ENCODE data around the gene SNTB2. TPM values are rescaled to one million over a fixed set of nuclear protein-coding genes. Genes with fewer than 3 reads are reported as not detected.

The SNTB2 gene
- total RNA-seq, 1 donor from 2014 or later: 22.9 TPM

DNA sequence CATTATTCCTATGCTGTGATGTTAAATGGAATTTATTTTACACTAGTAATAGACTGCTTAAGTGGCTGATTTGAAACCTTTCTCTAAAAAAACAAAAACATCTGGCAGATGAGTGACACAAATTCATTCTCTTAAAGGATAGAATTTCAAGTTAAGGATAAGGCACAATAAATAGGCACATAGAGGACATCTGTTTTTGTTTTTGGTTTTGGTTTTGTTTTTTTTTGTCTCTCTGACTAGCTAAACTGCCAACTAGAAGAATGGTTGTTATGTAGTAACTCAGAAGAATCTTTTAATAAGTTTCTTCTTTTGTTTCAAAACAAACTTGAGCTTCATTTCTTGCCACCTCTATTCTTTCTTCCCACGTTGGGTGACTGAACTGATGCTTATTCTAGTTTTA, 119.1 kb downstream of the SNTB2 start:
- H3K27me3 Mint-ChIP-seq (ENCODE audit: insufficient read depth, low read depth): peaks cover 3% of the 10 kb centered on the region
- no peak overlapping the region for H3K4me2 ChIP-seq
- peaks cover 9% of the 10 kb centered on the region for H3K4me1 Mint-ChIP-seq
- no peak overlapping the region for H3K4me3 ChIP-seq
- TF ChIP-seq, protein P1, sequence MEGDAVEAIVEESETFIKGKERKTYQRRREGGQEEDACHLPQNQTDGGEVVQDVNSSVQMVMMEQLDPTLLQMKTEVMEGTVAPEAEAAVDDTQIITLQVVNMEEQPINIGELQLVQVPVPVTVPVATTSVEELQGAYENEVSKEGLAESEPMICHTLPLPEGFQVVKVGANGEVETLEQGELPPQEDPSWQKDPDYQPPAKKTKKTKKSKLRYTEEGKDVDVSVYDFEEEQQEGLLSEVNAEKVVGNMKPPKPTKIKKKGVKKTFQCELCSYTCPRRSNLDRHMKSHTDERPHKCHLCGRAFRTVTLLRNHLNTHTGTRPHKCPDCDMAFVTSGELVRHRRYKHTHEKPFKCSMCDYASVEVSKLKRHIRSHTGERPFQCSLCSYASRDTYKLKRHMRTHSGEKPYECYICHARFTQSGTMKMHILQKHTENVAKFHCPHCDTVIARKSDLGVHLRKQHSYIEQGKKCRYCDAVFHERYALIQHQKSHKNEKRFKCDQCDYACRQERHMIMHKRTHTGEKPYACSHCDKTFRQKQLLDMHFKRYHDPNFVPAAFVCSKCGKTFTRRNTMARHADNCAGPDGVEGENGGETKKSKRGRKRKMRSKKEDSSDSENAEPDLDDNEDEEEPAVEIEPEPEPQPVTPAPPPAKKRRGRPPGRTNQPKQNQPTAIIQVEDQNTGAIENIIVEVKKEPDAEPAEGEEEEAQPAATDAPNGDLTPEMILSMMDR (IDR thresholded peaks at IDR 0.05): no peak
- no peak for TF ChIP-seq EZH2phosphoT487 (IDR thresholded peaks at IDR 0.05)
- TF ChIP-seq EZH2 (IDR thresholded peaks at IDR 0.05): no peak
- no peaks in the 10 kb centered on the region for H4K20me1 ChIP-seq (ENCODE audit: low read depth)
- peaks cover 26% of the 10 kb centered on the region for H3F3A ChIP-seq (ENCODE audit: low read depth)
- H3K27ac ChIP-seq: no peak overlapping the region
- H3K36me3 Mint-ChIP-seq: peaks cover 5% of the 10 kb centered on the region
- no peaks in the 10 kb centered on the region for H3K4me1 ChIP-seq
- H3K9ac ChIP-seq: no peak overlapping the region
- H2AFZ ChIP-seq (replicated peaks): no peak overlapping the region
- H3K4me3 Mint-ChIP-seq: no peak overlapping the region
- no peaks in the 10 kb centered on the region for H3K36me3 ChIP-seq
- DNase-seq (ENCODE audit: low spot score): no peak
- no peaks in the 10 kb centered on the region for H3K79me2 ChIP-seq (ENCODE audit: low read depth)
- no peaks in the 10 kb centered on the region for H3K9me3 ChIP-seq (ENCODE audit: low read depth)
- no peak overlapping the region for H3K27ac Mint-ChIP-seq
- H3K27me3 ChIP-seq: no peaks in the 10 kb centered on the region
- H3K9me3 Mint-ChIP-seq: no peaks in the 10 kb centered on the region

DNA sequence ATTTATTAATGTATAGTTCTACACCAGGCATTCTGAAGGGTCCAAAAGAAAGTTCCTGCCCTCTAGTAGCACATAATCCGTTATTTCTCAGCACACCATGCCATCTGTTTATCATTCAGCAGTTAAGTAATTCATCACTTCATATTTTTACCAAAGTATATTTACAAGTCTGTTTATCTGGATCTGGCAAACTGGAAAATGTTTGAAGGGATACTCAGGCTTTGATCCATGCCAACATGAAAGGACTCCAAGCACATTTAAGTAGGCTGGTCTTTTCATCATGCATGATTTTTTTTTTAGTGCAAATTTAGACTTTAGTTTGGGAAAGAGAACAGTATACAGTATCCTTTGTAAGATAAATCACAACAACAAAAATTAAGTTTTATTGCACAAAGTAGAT, 120.1 kb downstream of the SNTB2 start:
- Mint-ChIP-seq H3K27ac (no peak overlapping the region), H3K36me3 (peaks cover 3% of the 10 kb centered on the region), H3K9me3 (no peaks in the 10 kb centered on the region), H3K27me3 (ENCODE audit: insufficient read depth, low read depth) (peaks cover 3% of the 10 kb centered on the region), H3K4me3 (no peak overlapping the region), H3K4me1 (peaks cover 12% of the 10 kb centered on the region)
- H3K79me2 ChIP-seq (ENCODE audit: low read depth): peaks cover 6% of the 10 kb centered on the region
- no peaks in the 10 kb centered on the region for H3K9me3 ChIP-seq (ENCODE audit: low read depth)
- no peak overlapping the region for H3K4me2 ChIP-seq
- no peak overlapping the region for H3K9ac ChIP-seq
- H2AFZ ChIP-seq (replicated peaks): no peak overlapping the region
- H3K36me3 ChIP-seq: no peaks in the 10 kb centered on the region
- H4K20me1 ChIP-seq (ENCODE audit: low read depth): peaks cover 4% of the 10 kb centered on the region
- H3K27ac ChIP-seq: no peak overlapping the region
- H3K4me1 ChIP-seq: no peaks in the 10 kb centered on the region
- no peaks in the 10 kb centered on the region for H3K27me3 ChIP-seq
- TF ChIP-seq, protein P1 (IDR thresholded peaks at IDR 0.05): no peak
- TF ChIP-seq EZH2phosphoT487 (IDR thresholded peaks at IDR 0.05): no peak
- no peak overlapping the region for H3K4me3 ChIP-seq
- peaks cover 26% of the 10 kb centered on the region for H3F3A ChIP-seq (ENCODE audit: low read depth)
- DNase-seq (ENCODE audit: low spot score): no peak

DNA sequence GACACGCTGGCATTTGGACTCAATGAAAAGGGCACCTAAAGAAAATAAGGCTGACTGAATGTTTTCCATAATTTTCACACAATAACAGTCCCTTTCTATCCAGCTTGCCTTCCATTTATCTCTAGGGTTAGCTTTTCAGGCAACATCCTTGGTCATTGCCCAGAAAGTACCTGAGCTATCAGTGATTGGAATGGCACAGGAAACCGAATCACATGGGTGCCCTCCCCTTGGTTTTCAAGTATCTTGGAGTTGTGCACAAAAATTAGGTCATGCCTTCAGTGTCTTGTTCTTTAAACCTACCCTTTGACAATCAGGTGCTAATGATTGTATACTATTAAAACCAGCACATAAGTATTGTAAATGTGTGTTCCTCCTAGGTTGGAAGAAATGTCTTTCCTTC, 120.9 kb downstream of the SNTB2 start:
- Histone ChIP-seq H3K4me2 (no peak overlapping the region), H3K9me3 (ENCODE audit: low read depth) (no peaks in the 10 kb centered on the region), H3K79me2 (ENCODE audit: low read depth) (peaks cover 14% of the 10 kb centered on the region), H3K4me3 (no peak overlapping the region), H3K4me1 (no peaks in the 10 kb centered on the region), H3K27ac (no peak overlapping the region), H3F3A (ENCODE audit: low read depth) (peaks cover 26% of the 10 kb centered on the region), H3K9ac (no peak overlapping the region), H2AFZ (replicated peaks) (no peak overlapping the region), H4K20me1 (ENCODE audit: low read depth) (peaks cover 9% of the 10 kb centered on the region), H3K36me3 (no peaks in the 10 kb centered on the region), H3K27me3 (no peaks in the 10 kb centered on the region)
- TF ChIP-seq EZH2 (IDR thresholded peaks at IDR 0.05) (no peak), EZH2phosphoT487 (IDR thresholded peaks at IDR 0.05) (no peak)
- TF ChIP-seq, protein P1 (IDR thresholded peaks at IDR 0.05): no peak
- peaks cover 3% of the 10 kb centered on the region for H3K36me3 Mint-ChIP-seq
- H3K4me3 Mint-ChIP-seq: no peak overlapping the region
- H3K27ac Mint-ChIP-seq: no peak overlapping the region
- H3K9me3 Mint-ChIP-seq: no peaks in the 10 kb centered on the region
- no peak for DNase-seq (ENCODE audit: low spot score)
- H3K4me1 Mint-ChIP-seq: peaks cover 15% of the 10 kb centered on the region
- peaks cover 3% of the 10 kb centered on the region for H3K27me3 Mint-ChIP-seq (ENCODE audit: insufficient read depth, low read depth)
